Testis (tissue), 5 donors: ENCODE measurements around the gene MLNR. TPM values are rescaled to one million over a fixed set of nuclear protein-coding genes. Genes with fewer than 3 reads are reported as not detected.

Experiments used
- DNase-seq: peaks from one replicate; pipeline ENCODE4 v3.0.0-alpha.2; 2019
- H3K27ac ChIP-seq, 2 donors: fragments of 200-600 bp; sonication (generic); one replicate each; pipeline ENCODE4 v1.5.1; 2019
- H3K27me3 ChIP-seq: fragments of 200-600 bp; sonication (generic); one replicate; pipeline ENCODE4 v1.5.1; 2019
- H3K36me3 ChIP-seq: fragments of 200-600 bp; sonication (generic); one replicate; pipeline ENCODE4 v1.5.1; 2017; ENCODE audit warnings: low read depth; ENCODE audit errors: missing control alignments
- H3K4me1 ChIP-seq: fragments of 200-600 bp; sonication (generic); one replicate; pipeline ENCODE4 v1.5.1; 2019
- H3K4me3 ChIP-seq, 2 donors: fragments of 200-600 bp; sonication (generic); one replicate each; pipeline ENCODE4 v1.5.1; 2017 to 2019
- H3K9me3 ChIP-seq: fragments of 200-600 bp; sonication (generic); one replicate; pipeline ENCODE4 v1.5.1; 2017
- POLR2A ChIP-seq: fragments of 450-650 bp; IDR thresholded peaks from one replicate; pipeline ENCODE4 v1.6.1; 2017; ENCODE audit warnings: antibody characterized with exemption, mild to moderate bottlenecking, moderate library complexity
- WGBS, 2 donors: methylation state at CpG; one replicate each; pipeline ENCODE4 v1.1.5; 2018; 5-methylcytosine and 5-hydroxymethylcytosine counted together
- intact Hi-C: fragments of 100-400 bp; cut with DNase I; formaldehyde crosslinking; loops from one replicate; pipeline ENCODE4 v1.15.1; 2023; ENCODE audit warnings: low total_unique reads
- long read RNA-seq, 2 donors: transcript quantifications; one replicate each; lab custom pipeline, GENCODE V29; 2026
- polyA plus RNA-seq: library from polyadenylated mRNA; stranded (reverse); fragments of 350-450 nt; fragmentation: Illumina TruSeq; extraction: RNeasy Lipid Tissue Mini Kit (QIAGEN cat#74804); gene quantifications from one replicate; pipeline ENCODE4 v1.2.3, GENCODE V29; 2014; ENCODE audit warnings: low read depth, low replicate concordance; ENCODE audit not compliant: insufficient read depth
- total RNA-seq, 2 donors: library from RNA; depleted of rRNA; stranded (reverse); fragments of >200 nt; gene quantifications; one replicate each; pipeline ENCODE4 v1.2.3, GENCODE V29; 2016
- TF ChIP-seq, protein P1 (sequence below), 3 experiments: fragments of 450-650 bp in 2 of 3; fragments of 200-600 bp in 1 of 3; sonication (generic) in 1 of 3; IDR thresholded peaks; one replicate each; pipeline ENCODE4 v1.5.1; 2016 to 2019; ENCODE audit warnings: antibody characterized with exemption in 3 of 3, mild to moderate bottlenecking in 2 of 3, moderate library complexity in 1 of 3

MLNR gene, protein sequence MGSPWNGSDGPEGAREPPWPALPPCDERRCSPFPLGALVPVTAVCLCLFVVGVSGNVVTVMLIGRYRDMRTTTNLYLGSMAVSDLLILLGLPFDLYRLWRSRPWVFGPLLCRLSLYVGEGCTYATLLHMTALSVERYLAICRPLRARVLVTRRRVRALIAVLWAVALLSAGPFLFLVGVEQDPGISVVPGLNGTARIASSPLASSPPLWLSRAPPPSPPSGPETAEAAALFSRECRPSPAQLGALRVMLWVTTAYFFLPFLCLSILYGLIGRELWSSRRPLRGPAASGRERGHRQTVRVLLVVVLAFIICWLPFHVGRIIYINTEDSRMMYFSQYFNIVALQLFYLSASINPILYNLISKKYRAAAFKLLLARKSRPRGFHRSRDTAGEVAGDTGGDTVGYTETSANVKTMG
- total RNA-seq (1 to 10 TPM in 1 of 2 donors, not detected in 1; 2.0 TPM), polyA plus RNA-seq (not detected)
- long read RNA-seq, donor 1, result 0 reads
- long read RNA-seq, donor 2, result 0 reads

DNA sequence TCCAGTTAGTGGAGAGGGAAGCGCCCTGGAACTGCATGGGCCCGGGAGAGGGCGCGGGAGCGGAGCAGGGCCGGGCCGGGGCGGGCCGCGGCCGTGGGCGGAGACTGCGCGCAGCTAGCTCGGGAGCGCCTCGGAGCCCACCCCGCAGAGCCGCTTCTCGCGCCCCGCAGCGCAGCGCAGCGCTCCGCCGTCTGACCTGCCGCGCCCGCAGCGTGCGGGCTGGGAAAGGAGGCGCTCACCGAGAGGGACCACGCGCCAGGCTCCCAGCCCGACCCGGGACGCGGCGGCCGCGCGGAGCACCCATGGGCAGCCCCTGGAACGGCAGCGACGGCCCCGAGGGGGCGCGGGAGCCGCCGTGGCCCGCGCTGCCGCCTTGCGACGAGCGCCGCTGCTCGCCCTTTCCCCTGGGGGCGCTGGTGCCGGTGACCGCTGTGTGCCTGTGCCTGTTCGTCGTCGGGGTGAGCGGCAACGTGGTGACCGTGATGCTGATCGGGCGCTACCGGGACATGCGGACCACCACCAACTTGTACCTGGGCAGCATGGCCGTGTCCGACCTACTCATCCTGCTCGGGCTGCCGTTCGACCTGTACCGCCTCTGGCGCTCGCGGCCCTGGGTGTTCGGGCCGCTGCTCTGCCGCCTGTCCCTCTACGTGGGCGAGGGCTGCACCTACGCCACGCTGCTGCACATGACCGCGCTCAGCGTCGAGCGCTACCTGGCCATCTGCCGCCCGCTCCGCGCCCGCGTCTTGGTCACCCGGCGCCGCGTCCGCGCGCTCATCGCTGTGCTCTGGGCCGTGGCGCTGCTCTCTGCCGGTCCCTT, at the start of gene MLNR:
TSS of gene MLNR (plus strand) at position 303 of the 820 bp plus-strand sequence. CDS start at position 303, 0 bp downstream.
- Histone ChIP-seq H3K36me3 (no peaks in the 10 kb centered on the region), H3K27me3 (no peaks in the 10 kb centered on the region)
- 2 to 7% methylated on average over 33 to 58 of the region's 111 CpGs for WGBS, 2 donors

DNA sequence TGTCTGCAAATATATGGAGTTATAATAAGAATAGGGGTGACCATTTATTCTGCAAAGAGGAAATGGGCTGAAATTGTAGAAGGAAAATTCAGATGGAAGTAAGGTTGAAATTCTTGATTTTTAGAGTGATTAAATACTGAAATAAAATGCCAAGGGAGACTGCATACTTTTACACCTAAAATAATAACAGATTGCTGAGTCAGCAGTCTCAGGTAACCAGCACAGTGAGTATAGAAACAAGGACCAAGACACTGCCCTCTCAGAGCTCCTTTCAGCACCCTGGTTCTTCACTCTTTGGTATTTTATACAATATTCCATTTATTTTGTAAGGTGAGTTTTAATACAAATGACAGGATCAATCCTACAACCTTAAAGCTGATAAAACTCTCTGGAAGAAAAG, 48.8 kb upstream of the MLNR start:
- no peaks in the 10 kb centered on the region for H3K36me3 ChIP-seq
- TF ChIP-seq POLR2A, result no peak
- TF ChIP-seq, protein P1, sequence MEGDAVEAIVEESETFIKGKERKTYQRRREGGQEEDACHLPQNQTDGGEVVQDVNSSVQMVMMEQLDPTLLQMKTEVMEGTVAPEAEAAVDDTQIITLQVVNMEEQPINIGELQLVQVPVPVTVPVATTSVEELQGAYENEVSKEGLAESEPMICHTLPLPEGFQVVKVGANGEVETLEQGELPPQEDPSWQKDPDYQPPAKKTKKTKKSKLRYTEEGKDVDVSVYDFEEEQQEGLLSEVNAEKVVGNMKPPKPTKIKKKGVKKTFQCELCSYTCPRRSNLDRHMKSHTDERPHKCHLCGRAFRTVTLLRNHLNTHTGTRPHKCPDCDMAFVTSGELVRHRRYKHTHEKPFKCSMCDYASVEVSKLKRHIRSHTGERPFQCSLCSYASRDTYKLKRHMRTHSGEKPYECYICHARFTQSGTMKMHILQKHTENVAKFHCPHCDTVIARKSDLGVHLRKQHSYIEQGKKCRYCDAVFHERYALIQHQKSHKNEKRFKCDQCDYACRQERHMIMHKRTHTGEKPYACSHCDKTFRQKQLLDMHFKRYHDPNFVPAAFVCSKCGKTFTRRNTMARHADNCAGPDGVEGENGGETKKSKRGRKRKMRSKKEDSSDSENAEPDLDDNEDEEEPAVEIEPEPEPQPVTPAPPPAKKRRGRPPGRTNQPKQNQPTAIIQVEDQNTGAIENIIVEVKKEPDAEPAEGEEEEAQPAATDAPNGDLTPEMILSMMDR (IDR thresholded peaks at IDR 0.05), result no peak
- H3K9me3 ChIP-seq, result no peaks in the 10 kb centered on the region
- no peak overlapping the region for H3K4me3 ChIP-seq
- DNase-seq, result no peak
- no peaks in the 10 kb centered on the region for H3K27me3 ChIP-seq
- no peak overlapping the region for H3K27ac ChIP-seq
- intact Hi-C loops, result no loop called here
- H3K4me1 ChIP-seq, result no peaks in the 10 kb centered on the region

More for the DNA sequence above, at the start of gene MLNR:
- Histone ChIP-seq H3K9me3 (no peaks in the 10 kb centered on the region), H3K4me3 (peak within 1 kb of the TSS; percentile 11 to 42), H3K27ac (no peak within 1 kb of the TSS), H3K4me1 (peaks cover 4% of the 10 kb centered on the region)
- TF ChIP-seq, protein P1 (IDR thresholded peaks at IDR 0.05), result no peak
- no peak for TF ChIP-seq POLR2A
- intact Hi-C loops, result no loop called here
- peak; percentile 29 for DNase-seq

DNA sequence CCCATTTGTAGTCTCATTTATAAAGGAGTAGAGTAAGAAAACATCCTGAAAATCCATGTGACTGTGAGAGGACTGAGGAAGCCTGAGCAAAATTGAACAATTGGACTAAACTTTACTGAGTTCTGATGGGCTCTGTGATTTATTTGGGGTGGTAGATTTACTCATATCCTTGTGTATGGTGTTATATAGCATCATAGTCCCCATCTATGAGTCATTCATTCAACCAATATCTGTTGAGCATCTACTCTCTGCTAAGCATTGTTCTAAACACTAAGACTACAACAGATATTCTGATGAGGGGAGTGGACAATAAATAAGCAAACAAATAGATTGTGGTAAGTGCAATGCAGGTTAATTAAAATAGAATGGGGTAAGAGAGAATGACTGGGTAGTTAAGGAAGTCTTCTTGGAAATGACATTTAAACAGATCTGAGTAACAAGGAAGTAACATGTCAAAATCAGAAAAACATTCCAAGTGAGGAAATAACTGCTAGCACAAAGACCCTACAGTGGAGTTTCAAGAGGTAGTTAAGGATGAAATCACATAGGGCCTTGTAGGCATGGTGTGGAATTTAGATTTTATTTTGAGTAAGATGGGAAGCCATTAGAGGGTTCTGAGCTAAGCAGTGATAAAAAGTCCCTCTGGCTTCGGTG, 36.3 kb upstream of the MLNR start:
- no peaks in the 10 kb centered on the region for H3K4me1 ChIP-seq
- H3K4me3 ChIP-seq, result no peak overlapping the region
- intact Hi-C loops, result no loop called here
- TF ChIP-seq POLR2A, result no peak
- TF ChIP-seq, protein P1 (IDR thresholded peaks at IDR 0.05), result no peak
- 48 to 54% methylated on average over 1 of the region's 1 CpG for WGBS, 2 donors
- H3K27me3 ChIP-seq, result no peaks in the 10 kb centered on the region
- no peak for DNase-seq
- no peaks in the 10 kb centered on the region for H3K9me3 ChIP-seq
- no peak overlapping the region for H3K27ac ChIP-seq
- no peaks in the 10 kb centered on the region for H3K36me3 ChIP-seq

DNA sequence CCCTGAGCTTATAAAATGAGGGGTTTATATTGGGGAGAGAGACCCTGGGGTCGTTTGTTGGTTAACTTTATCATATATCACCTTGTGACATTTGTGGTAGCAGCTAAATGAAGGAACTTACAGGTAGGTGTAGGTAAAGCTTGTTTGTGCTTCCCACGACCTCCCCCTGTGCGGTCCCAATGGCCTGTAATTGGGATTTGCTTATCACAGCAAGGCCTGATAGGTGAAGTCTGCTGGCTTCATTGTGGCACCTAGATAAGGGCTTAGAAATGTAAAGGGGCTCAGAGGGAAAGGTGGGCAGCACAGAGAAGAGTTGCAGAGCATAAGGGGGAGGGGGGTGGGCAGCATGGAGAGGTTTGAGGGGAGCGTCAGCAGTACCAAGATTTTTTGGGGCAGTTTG, 35.5 kb upstream of the MLNR start:
- no peaks in the 10 kb centered on the region for H3K4me1 ChIP-seq
- TF ChIP-seq, protein P1 (IDR thresholded peaks at IDR 0.05), result no peak
- no peak for TF ChIP-seq POLR2A
- no peaks in the 10 kb centered on the region for H3K27me3 ChIP-seq
- no peaks in the 10 kb centered on the region for H3K36me3 ChIP-seq
- H3K9me3 ChIP-seq, result no peaks in the 10 kb centered on the region
- 76 to 87% methylated on average over 4 of the region's 4 CpGs for WGBS, 2 donors
- H3K4me3 ChIP-seq, result no peak overlapping the region
- DNase-seq, result no peak
- H3K27ac ChIP-seq, result no peak overlapping the region
- intact Hi-C loops, result no loop called here
